ENCODE measurements around the gene CR1L.
A peak's percentile ranks its signal among the peaks of the same experiment; 100 is the strongest.
"Not testable (repeated sequence)": the region's sequence is repeated elsewhere in the genome, so short reads cannot be mapped to it uniquely, and the experiment has no call there.

CR1L gene

GRCh38 chr1:207646944-207647579 is 2.1 kb downstream of the CR1L start:
- no peak for DNase-seq

- no peak for DNase-seq
These were observed 2.9 kb downstream of the CR1L start for GRCh38 chr1:207647671-207648333.

GRCh38 chr1:207648334-207649209 is 3.6 kb downstream of the CR1L start:
- DNase-seq, result no peak

GRCh38 chr1:207649210-207649753 is 4.3 kb downstream of the CR1L start:
- no peak for DNase-seq

- no peak for DNase-seq
These were observed 5.1 kb downstream of the CR1L start for GRCh38 chr1:207649865-207650580.

- no peak for DNase-seq
These were observed 6.7 kb downstream of the CR1L start for GRCh38 chr1:207651583-207651982.

- DNase-seq, result no peak
These were observed 9.4 kb downstream of the CR1L start for GRCh38 chr1:207654320-207654719.

- no peak for DNase-seq
These were observed 13.5 kb downstream of the CR1L start for GRCh38 chr1:207658408-207658807.

GRCh38 chr1:207658904-207659485 is 14.1 kb downstream of the CR1L start:
- no peak for DNase-seq

GRCh38 chr1:207659545-207660153 is 14.7 kb downstream of the CR1L start:
- no peak for DNase-seq

- not testable (repeated sequence) for DNase-seq
These were observed 16.5 kb downstream of the CR1L start for GRCh38 chr1:207661420-207661819.

GRCh38 chr1:207666342-207666741 is 21.4 kb downstream of the CR1L start:
- no peak for DNase-seq

GRCh38 chr1:207669528-207670009 is 24.6 kb downstream of the CR1L start:
- no peak for DNase-seq

- DNase-seq, result no peak
These were observed 25.3 kb downstream of the CR1L start for GRCh38 chr1:207670192-207670591.

GRCh38 chr1:207670997-207671396 is 26.1 kb downstream of the CR1L start:
- DNase-seq, result no peak

- DNase-seq, result peak; percentile 27
These were observed 27.7 kb downstream of the CR1L start for GRCh38 chr1:207672522-207673130.

- DNase-seq, result no peak
These were observed 28.5 kb downstream of the CR1L start for GRCh38 chr1:207673399-207673798.

- no peak for DNase-seq
These were observed 31.2 kb downstream of the CR1L start for GRCh38 chr1:207676153-207676552.

GRCh38 chr1:207680590-207681388 is 35.9 kb downstream of the CR1L start:
- not testable (repeated sequence) for DNase-seq

GRCh38 chr1:207682872-207683434 is 38.0 kb downstream of the CR1L start:
- not testable (repeated sequence) for DNase-seq

Data from 8988T (cell line).